Stomach (tissue), 4 donors: ENCODE results near the gene GRIA1.

ENCODE experiments used
- EP300 ChIP-seq: sonication (generic); formaldehyde crosslinking; IDR thresholded peaks from one replicate; pipeline ENCODE4 v1.6.1; 2017; ENCODE audit warnings: antibody characterized with exemption
- POLR2A ChIP-seq, 4 donors: fragments of 450-650 bp; IDR thresholded peaks; one replicate each; pipeline ENCODE4 v1.6.1; 2016; ENCODE audit warnings: antibody characterized with exemption in 4 of 4, control low read depth in 2 of 4, mild to moderate bottlenecking in 1 of 4, moderate library complexity in 1 of 4
- TF ChIP-seq, protein P1 (sequence below), 7 experiments: fragments of 450-650 bp in 4 of 7; fragments of 200-600 bp in 3 of 7; sonication (generic) in 3 of 7; IDR thresholded peaks; one replicate each; pipeline ENCODE4 v1.5.1; 2016 to 2019; ENCODE audit warnings: antibody characterized with exemption in 7 of 7, control low read depth in 2 of 7, mild to moderate bottlenecking in 1 of 7

DNA sequence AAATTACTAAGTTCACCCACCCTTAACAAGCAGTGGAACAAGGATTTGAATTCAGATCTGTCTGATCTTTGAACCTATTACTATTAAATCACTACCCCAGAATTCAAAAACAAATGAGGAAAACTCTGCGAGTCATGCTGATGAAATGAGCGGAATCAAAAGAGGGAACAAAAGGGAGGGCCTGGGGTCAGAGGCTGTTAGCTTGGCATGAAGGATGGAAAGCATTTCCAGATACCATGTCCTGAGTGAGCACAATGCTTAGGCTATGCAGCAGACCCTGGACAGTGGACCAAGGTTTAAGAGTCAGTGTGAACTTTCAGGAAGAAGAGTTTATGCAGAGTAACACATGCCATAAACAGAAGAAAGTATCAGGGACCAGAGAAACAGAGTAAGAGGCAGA is 30.5 kb downstream of the GRIA1 start:
- TF ChIP-seq, protein P1, sequence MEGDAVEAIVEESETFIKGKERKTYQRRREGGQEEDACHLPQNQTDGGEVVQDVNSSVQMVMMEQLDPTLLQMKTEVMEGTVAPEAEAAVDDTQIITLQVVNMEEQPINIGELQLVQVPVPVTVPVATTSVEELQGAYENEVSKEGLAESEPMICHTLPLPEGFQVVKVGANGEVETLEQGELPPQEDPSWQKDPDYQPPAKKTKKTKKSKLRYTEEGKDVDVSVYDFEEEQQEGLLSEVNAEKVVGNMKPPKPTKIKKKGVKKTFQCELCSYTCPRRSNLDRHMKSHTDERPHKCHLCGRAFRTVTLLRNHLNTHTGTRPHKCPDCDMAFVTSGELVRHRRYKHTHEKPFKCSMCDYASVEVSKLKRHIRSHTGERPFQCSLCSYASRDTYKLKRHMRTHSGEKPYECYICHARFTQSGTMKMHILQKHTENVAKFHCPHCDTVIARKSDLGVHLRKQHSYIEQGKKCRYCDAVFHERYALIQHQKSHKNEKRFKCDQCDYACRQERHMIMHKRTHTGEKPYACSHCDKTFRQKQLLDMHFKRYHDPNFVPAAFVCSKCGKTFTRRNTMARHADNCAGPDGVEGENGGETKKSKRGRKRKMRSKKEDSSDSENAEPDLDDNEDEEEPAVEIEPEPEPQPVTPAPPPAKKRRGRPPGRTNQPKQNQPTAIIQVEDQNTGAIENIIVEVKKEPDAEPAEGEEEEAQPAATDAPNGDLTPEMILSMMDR (IDR thresholded peaks at IDR 0.05) = no peak
- TF ChIP-seq POLR2A (IDR thresholded peaks at IDR 0.05) (no peak), EP300 (no peak)
